HepG2 (cell line): Measurements from ENCODE around the gene ABHD15. TPM values are rescaled to one million over a fixed set of nuclear protein-coding genes. Genes with fewer than 3 reads are reported as not detected.

ENCODE experiments used
- ARHGAP35 ChIP-seq: sonication (generic); formaldehyde crosslinking; IDR thresholded peaks from 2 replicates; pipeline ENCODE4 v1.9.0; 2022; ENCODE audit warnings: mild to moderate bottlenecking, inconsistent platforms, moderate library complexity, missing genetic modification reagents, borderline replicate concordance
- ARID2 ChIP-seq: sonication (generic); formaldehyde crosslinking; IDR thresholded peaks from 2 replicates; pipeline ENCODE4 v1.8.1; 2022; ENCODE audit warnings: mild to moderate bottlenecking, missing genetic modification reagents, borderline replicate concordance
- CHD4 ChIP-seq: fragments of 200-600 bp; sonication (generic); IDR thresholded peaks from 2 replicates; pipeline ENCODE4 v1.7.0; 2017; ENCODE audit warnings: mild to moderate bottlenecking, low read length, borderline replicate concordance
- ESRRA ChIP-seq: sonication (generic); formaldehyde crosslinking; IDR thresholded peaks from 2 replicates; pipeline ENCODE4 v1.5.1; 2020; ENCODE audit warnings: mild to moderate bottlenecking, low read depth, missing genetic modification reagents
- FOXJ3 ChIP-seq: sonication (generic); formaldehyde crosslinking; IDR thresholded peaks from 2 replicates; pipeline ENCODE4 v1.4.0; 2020; ENCODE audit warnings: missing genetic modification reagents, mild to moderate bottlenecking, borderline replicate concordance
- MED1 ChIP-seq: sonication (generic); formaldehyde crosslinking; IDR thresholded peaks from 2 replicates; pipeline ENCODE4 v1.4.0; 2020; ENCODE audit warnings: missing genetic modification reagents
- MED13 ChIP-seq: sonication (generic); formaldehyde crosslinking; IDR thresholded peaks from 2 replicates; pipeline ENCODE4 v1.5.0; 2020; ENCODE audit warnings: missing genetic modification reagents
- MTA1 ChIP-seq: sonication (generic); formaldehyde crosslinking; IDR thresholded peaks from 2 replicates; pipeline ENCODE4 v1.4.0; 2020; ENCODE audit warnings: missing genetic modification reagents, mild to moderate bottlenecking, borderline replicate concordance
- RXRA ChIP-seq: sonication (generic); formaldehyde crosslinking; IDR thresholded peaks from 2 replicates; pipeline ENCODE4 v1.5.1; 2020; ENCODE audit warnings: missing genetic modification reagents
- TEAD2 ChIP-seq: sonication (generic); formaldehyde crosslinking; IDR thresholded peaks from 2 replicates; pipeline ENCODE4 v1.9.0; 2021; ENCODE audit warnings: missing genetic modification reagents
- TMF1 ChIP-seq: sonication (generic); formaldehyde crosslinking; IDR thresholded peaks from 2 replicates; pipeline ENCODE4 v1.8.1; 2022; ENCODE audit warnings: low read depth, missing genetic modification reagents
- YEATS4 ChIP-seq: sonication (generic); formaldehyde crosslinking; IDR thresholded peaks from 2 replicates; pipeline ENCODE4 v1.4.0; 2020; ENCODE audit warnings: missing genetic modification reagents, borderline replicate concordance
- ZFP36L1 ChIP-seq: sonication (generic); formaldehyde crosslinking; IDR thresholded peaks from 2 replicates; pipeline ENCODE4 v1.8.0; 2022; ENCODE audit warnings: mild to moderate bottlenecking, missing genetic modification reagents, moderate library complexity
- ZNF17 ChIP-seq: sonication (generic); formaldehyde crosslinking; IDR thresholded peaks from 2 replicates; pipeline ENCODE4 v1.5.0; 2020; ENCODE audit warnings: mild to moderate bottlenecking, missing genetic modification reagents
- ZNF263 ChIP-seq: sonication (generic); formaldehyde crosslinking; IDR thresholded peaks from 2 replicates; pipeline ENCODE4 v1.4.0; 2020; ENCODE audit warnings: missing genetic modification reagents
- ZNF552 ChIP-seq: sonication (generic); formaldehyde crosslinking; IDR thresholded peaks from 2 replicates; pipeline ENCODE4 v1.9.0; 2022; ENCODE audit warnings: missing genetic modification reagents, mild to moderate bottlenecking, borderline replicate concordance
- ZNF563 ChIP-seq: sonication (generic); formaldehyde crosslinking; IDR thresholded peaks from 2 replicates; pipeline ENCODE4 v1.8.0; 2022; ENCODE audit warnings: mild to moderate bottlenecking, moderate library complexity, missing genetic modification reagents
- ZNF619 ChIP-seq: sonication (generic); formaldehyde crosslinking; IDR thresholded peaks from 2 replicates; pipeline ENCODE4 v1.4.0; 2020; ENCODE audit warnings: mild to moderate bottlenecking, missing genetic modification reagents
- ZNF678 ChIP-seq: sonication (generic); formaldehyde crosslinking; IDR thresholded peaks from 2 replicates; pipeline ENCODE4 v1.4.0; 2020; ENCODE audit warnings: mild to moderate bottlenecking, missing genetic modification reagents
- ZNF709 ChIP-seq: sonication (generic); formaldehyde crosslinking; IDR thresholded peaks from 2 replicates; pipeline ENCODE4 v1.5.0; 2020; ENCODE audit warnings: mild to moderate bottlenecking, missing genetic modification reagents
- polyA plus RNA-seq, 8 experiments: library from polyadenylated mRNA; depleted of rRNA in 3 of 8; stranded (reverse) in 7 of 8; unstranded in 1 of 8; fragments of >200 nt; fragmentation: Illumina TruSeq in 4 of 8; extraction: Trizol in 4 of 8; gene quantifications; 2 replicates each; pipeline versions ENCODE4 v1.2.1 to v1.2.3, GENCODE V29; 2011 to 2016; ENCODE audit warnings: low read depth in 4 of 8, missing spikeins in 1 of 8, mixed read lengths in 1 of 8; ENCODE audit not compliant: insufficient read depth in 1 of 8
- total RNA-seq, 5 experiments: library from RNA; depleted of rRNA; stranded (reverse); fragments of >200 nt; fragmentation: Illumina TruSeq; extraction: Trizol; gene quantifications; 2 replicates each; pipeline ENCODE4 v1.2.3, GENCODE V29; 2016; ENCODE audit warnings: low read depth in 1 of 5
- TF ChIP-seq, protein P1 (sequence below): sonication (generic); formaldehyde crosslinking; IDR thresholded peaks from 2 replicates; pipeline ENCODE4 v1.5.0; 2020; ENCODE audit warnings: mild to moderate bottlenecking, missing genetic modification reagents
- TF ChIP-seq, protein P2 (sequence below): sonication (generic); formaldehyde crosslinking; IDR thresholded peaks from 2 replicates; pipeline ENCODE4 v1.5.0; 2020; ENCODE audit warnings: mild to moderate bottlenecking, missing genetic modification reagents, borderline replicate concordance
- TF ChIP-seq, protein P3 (sequence below): sonication (generic); formaldehyde crosslinking; IDR thresholded peaks from 2 replicates; pipeline ENCODE4 v1.5.1; 2020; ENCODE audit warnings: mild to moderate bottlenecking, moderate library complexity, missing genetic modification reagents

ABHD15 gene
- total and polyA plus RNA-seq, 2 of the 13 experiments (the other 11 are each of a cell fraction or from before 2014, with no cell fraction given): 2.4 to 7.7 TPM

DNA sequence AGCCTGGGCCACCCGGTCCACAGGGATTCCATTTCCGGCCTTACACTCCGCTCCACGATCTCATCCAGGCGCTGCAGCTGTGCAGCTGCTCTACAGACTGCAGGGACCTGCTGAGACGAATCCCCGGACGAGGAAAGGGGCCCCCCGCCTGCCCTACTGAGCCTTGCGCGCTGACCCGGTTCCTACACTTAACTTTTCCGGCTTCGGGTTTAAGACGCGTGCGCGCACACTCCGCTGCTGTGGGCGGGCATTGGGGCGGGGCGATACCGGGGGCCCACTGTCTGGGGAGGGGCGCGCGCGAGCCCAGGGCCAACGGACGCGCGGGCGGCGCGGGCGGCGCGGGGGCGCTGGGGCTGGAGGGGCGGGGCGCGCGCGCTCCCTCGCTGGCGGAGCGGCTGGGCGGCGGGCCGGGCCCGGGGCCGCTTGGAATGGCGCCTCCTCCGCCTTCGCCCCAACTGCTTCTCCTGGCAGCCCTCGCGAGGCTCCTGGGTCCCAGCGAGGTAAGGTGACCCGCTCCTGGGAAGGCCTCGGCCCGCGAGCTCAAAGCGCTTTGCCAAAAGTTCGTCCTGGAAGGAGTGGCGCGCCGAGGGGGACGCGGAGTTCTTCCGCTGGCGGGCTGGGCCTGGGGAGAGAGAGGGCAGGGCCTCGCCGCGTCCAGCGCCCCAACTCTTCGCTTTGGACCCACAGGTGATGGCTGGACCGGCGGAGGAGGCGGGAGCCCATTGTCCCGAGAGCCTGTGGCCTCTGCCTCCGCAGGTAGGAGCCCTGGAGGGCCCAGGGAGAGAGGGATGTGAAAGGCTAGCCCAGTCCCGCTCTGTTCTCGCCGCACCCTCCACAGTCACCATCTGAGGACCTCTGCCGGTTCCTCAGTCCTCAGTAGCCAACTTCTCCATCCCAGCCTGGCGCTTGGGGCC, 1.8 kb upstream of the ABHD15 start, which contains the start of gene TP53I13 (continued):
- TF ChIP-seq ZNF678 (peak; percentile 49; the same call in 1 of the 2 replicates), RXRA (CRISPR knock-in tag) (no peak), ESRRA (CRISPR knock-in tag) (no peak), TMF1 (CRISPR knock-in tag) (no peak), CHD4 (no peak), ARID2 (CRISPR knock-in tag) (no peak; the same call in 1 of the 2 replicates), ZFP36L1 (CRISPR knock-in tag) (no peak), TEAD2 (no peak), ZNF17 (CRISPR knock-in tag) (no peak), ARHGAP35 (no peak), FOXJ3 (CRISPR knock-in tag) (no peak), ZNF709 (CRISPR knock-in tag) (no peak), MTA1 (CRISPR knock-in tag) (0 out of 2 replicates have a peak, but pooled peaks have one; percentile 11), MED13 (0 out of 2 replicates have a peak, but pooled peaks have one; percentile 65), YEATS4 (CRISPR knock-in tag) (peak; percentile 53; the same call in 1 of the 2 replicates), ZNF263 (no peak), ZNF619 (0 out of 2 replicates have a peak, but pooled peaks have one; percentile 13), ZNF563 (CRISPR knock-in tag) (no peak), MED1 (CRISPR knock-in tag) (peak; percentile 31; the same call in 1 of the 2 replicates), ZNF552 (CRISPR knock-in tag) (no peak)
- TF ChIP-seq, protein P1, sequence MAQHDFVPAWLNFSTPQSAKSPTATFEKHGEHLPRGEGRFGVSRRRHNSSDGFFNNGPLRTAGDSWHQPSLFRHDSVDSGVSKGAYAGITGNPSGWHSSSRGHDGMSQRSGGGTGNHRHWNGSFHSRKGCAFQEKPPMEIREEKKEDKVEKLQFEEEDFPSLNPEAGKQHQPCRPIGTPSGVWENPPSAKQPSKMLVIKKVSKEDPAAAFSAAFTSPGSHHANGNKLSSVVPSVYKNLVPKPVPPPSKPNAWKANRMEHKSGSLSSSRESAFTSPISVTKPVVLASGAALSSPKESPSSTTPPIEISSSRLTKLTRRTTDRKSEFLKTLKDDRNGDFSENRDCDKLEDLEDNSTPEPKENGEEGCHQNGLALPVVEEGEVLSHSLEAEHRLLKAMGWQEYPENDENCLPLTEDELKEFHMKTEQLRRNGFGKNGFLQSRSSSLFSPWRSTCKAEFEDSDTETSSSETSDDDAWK (CRISPR knock-in tag): no peak
- TF ChIP-seq, protein P2, sequence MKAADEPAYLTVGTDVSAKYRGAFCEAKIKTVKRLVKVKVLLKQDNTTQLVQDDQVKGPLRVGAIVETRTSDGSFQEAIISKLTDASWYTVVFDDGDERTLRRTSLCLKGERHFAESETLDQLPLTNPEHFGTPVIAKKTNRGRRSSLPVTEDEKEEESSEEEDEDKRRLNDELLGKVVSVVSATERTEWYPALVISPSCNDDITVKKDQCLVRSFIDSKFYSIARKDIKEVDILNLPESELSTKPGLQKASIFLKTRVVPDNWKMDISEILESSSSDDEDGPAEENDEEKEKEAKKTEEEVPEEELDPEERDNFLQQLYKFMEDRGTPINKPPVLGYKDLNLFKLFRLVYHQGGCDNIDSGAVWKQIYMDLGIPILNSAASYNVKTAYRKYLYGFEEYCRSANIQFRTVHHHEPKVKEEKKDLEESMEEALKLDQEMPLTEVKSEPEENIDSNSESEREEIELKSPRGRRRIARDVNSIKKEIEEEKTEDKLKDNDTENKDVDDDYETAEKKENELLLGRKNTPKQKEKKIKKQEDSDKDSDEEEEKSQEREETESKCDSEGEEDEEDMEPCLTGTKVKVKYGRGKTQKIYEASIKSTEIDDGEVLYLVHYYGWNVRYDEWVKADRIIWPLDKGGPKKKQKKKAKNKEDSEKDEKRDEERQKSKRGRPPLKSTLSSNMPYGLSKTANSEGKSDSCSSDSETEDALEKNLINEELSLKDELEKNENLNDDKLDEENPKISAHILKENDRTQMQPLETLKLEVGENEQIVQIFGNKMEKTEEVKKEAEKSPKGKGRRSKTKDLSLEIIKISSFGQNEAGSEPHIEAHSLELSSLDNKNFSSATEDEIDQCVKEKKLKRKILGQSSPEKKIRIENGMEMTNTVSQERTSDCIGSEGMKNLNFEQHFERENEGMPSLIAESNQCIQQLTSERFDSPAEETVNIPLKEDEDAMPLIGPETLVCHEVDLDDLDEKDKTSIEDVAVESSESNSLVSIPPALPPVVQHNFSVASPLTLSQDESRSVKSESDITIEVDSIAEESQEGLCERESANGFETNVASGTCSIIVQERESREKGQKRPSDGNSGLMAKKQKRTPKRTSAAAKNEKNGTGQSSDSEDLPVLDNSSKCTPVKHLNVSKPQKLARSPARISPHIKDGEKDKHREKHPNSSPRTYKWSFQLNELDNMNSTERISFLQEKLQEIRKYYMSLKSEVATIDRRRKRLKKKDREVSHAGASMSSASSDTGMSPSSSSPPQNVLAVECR: peak; percentile 74; the same call in 1 of the 2 replicates
- TF ChIP-seq, protein P3, sequence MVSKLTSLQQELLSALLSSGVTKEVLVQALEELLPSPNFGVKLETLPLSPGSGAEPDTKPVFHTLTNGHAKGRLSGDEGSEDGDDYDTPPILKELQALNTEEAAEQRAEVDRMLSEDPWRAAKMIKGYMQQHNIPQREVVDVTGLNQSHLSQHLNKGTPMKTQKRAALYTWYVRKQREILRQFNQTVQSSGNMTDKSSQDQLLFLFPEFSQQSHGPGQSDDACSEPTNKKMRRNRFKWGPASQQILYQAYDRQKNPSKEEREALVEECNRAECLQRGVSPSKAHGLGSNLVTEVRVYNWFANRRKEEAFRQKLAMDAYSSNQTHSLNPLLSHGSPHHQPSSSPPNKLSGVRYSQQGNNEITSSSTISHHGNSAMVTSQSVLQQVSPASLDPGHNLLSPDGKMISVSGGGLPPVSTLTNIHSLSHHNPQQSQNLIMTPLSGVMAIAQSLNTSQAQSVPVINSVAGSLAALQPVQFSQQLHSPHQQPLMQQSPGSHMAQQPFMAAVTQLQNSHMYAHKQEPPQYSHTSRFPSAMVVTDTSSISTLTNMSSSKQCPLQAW (CRISPR knock-in tag): peak; percentile 76; the same call in 1 of the 2 replicates
